Neural cell (in vitro differentiated cells): ENCODE data around the gene EYA3. TPM values are rescaled to one million over a fixed set of nuclear protein-coding genes. Genes with fewer than 3 reads are reported as not detected.

Experiments
- H2AFZ ChIP-seq: fragments of 200-600, 300-800 bp; sonication (generic), shearing (Covaris generic); 2 replicates; pipeline ENCODE4 v1.6.0; 2014; ENCODE audit warnings: low read depth, mild to moderate bottlenecking, antibody characterized with exemption, low read length, moderate library complexity
- H3F3A ChIP-seq: fragments of 200-600 bp; shearing (Covaris generic); 2 replicates; pipeline ENCODE4 v1.6.1; 2016; ENCODE audit warnings: mild to moderate bottlenecking, moderate library complexity, mixed read lengths, antibody characterized with exemption, low read length; ENCODE audit not compliant: insufficient read depth, poor library complexity, severe bottlenecking
- H3K27ac ChIP-seq: fragments of 200-600, 300-800 bp; sonication (generic), shearing (Covaris generic); 2 replicates; pipeline ENCODE4 v1.5.1; 2014; ENCODE audit warnings: mild to moderate bottlenecking, low read length, moderate library complexity
- H3K27me3 ChIP-seq: fragments of 300-800, 200-600 bp; sonication (generic), shearing (Covaris generic); 2 replicates; pipeline ENCODE4 v1.6.0; 2014; ENCODE audit warnings: mild to moderate bottlenecking, low read depth, low read length, moderate library complexity; ENCODE audit not compliant: insufficient read depth
- H3K36me3 ChIP-seq: fragments of 300-800, 200-600 bp; sonication (generic), shearing (Covaris generic); 2 replicates; pipeline ENCODE4 v1.5.1; 2014; ENCODE audit warnings: mild to moderate bottlenecking, antibody characterized with exemption, low read length, moderate library complexity; ENCODE audit not compliant: insufficient read depth
- H3K4me2 ChIP-seq: fragments of 300-800, 200-600 bp; sonication (generic), shearing (Covaris generic); 2 replicates; pipeline ENCODE4 v1.6.0; 2014; ENCODE audit warnings: mild to moderate bottlenecking, low read length
- H3K4me3 ChIP-seq: fragments of 300-800, 200-600 bp; sonication (generic), shearing (Covaris generic); 2 replicates; pipeline ENCODE4 v1.5.1; 2014; ENCODE audit warnings: mild to moderate bottlenecking, low read length, moderate library complexity
- H3K79me2 ChIP-seq: fragments of 200-600 bp; shearing (Covaris generic); replicated peaks from 2 replicates; pipeline ENCODE4 v1.6.0; 2014; ENCODE audit warnings: mild to moderate bottlenecking, low read length, moderate library complexity; ENCODE audit not compliant: insufficient read depth
- H3K9ac ChIP-seq: fragments of 300-800, 200-600 bp; sonication (generic), shearing (Covaris generic); 2 replicates; pipeline ENCODE4 v1.6.1; 2016; ENCODE audit warnings: mild to moderate bottlenecking, low read length, mixed read lengths
- H3K9me2 ChIP-seq: fragments of 200-600 bp; shearing (Covaris generic); 2 replicates; pipeline ENCODE4 v1.6.1; 2016; ENCODE audit warnings: mild to moderate bottlenecking, low read length, mixed read lengths; ENCODE audit not compliant: insufficient read depth
- H3K9me3 ChIP-seq: fragments of 200-600, 300-800 bp; sonication (generic), shearing (Covaris generic); 2 replicates; pipeline ENCODE4 v1.6.1; 2016; ENCODE audit warnings: mild to moderate bottlenecking, mixed run types, low read length, moderate library complexity, mixed read lengths
- H4K20me1 ChIP-seq: fragments of 200-600 bp; shearing (Covaris generic); 2 replicates; pipeline ENCODE4 v1.6.1; 2016; ENCODE audit warnings: mild to moderate bottlenecking, mixed run types; ENCODE audit not compliant: insufficient read depth
- EP300 ChIP-seq: fragments of 450-650 bp; conservative IDR thresholded peaks from 2 replicates; pipeline ENCODE4 v1.6.1; 2014; ENCODE audit warnings: antibody characterized with exemption, mild to moderate bottlenecking, moderate library complexity; ENCODE audit not compliant: poor library complexity, severe bottlenecking
- EZH2 ChIP-seq: fragments of 200-600, 300-800 bp; shearing (Covaris generic), sonication (generic); IDR thresholded peaks from 2 replicates; pipeline ENCODE4 v1.6.1; 2014; ENCODE audit warnings: antibody characterized with exemption, low read length, borderline replicate concordance, mild to moderate bottlenecking; ENCODE audit not compliant: insufficient read depth, poor library complexity, severe bottlenecking
- MXI1 ChIP-seq: fragments of 450-650 bp; conservative IDR thresholded peaks from 2 replicates; pipeline ENCODE4 v1.6.1; 2014; ENCODE audit warnings: antibody characterized with exemption, mild to moderate bottlenecking; ENCODE audit not compliant: poor library complexity, severe bottlenecking
- POLR2AphosphoS5 ChIP-seq: IDR thresholded peaks from 2 replicates; pipeline ENCODE4 v1.6.1; 2012
- RAD21 ChIP-seq: fragments of 450-650 bp; conservative IDR thresholded peaks from 2 replicates; pipeline ENCODE4 v1.6.1; 2014; ENCODE audit warnings: antibody characterized with exemption, mild to moderate bottlenecking, moderate library complexity
- SMC3 ChIP-seq: fragments of 450-650 bp; conservative IDR thresholded peaks from 2 replicates; pipeline ENCODE4 v1.6.1; 2014; ENCODE audit warnings: antibody characterized with exemption, mild to moderate bottlenecking, moderate library complexity; ENCODE audit not compliant: poor library complexity
- TAF1 ChIP-seq: IDR thresholded peaks from 2 replicates; pipeline ENCODE4 v1.6.1; 2012; ENCODE audit warnings: low read depth
- polyA plus RNA-seq: library from polyadenylated mRNA; depleted of rRNA; stranded (reverse); fragments of >200 nt; gene quantifications from 2 replicates; pipeline ENCODE4 v1.2.3, GENCODE V29; 2014
- TF ChIP-seq, protein P1 (sequence below): fragments of 450-650 bp; IDR thresholded peaks from 2 replicates; pipeline ENCODE4 v1.5.1; 2014; ENCODE audit warnings: antibody characterized with exemption, mild to moderate bottlenecking, moderate library complexity; ENCODE audit not compliant: poor library complexity, severe bottlenecking
- TF ChIP-seq, protein P2 (sequence below): IDR thresholded peaks from 2 replicates; pipeline ENCODE4 v1.6.1; 2012; ENCODE audit warnings: borderline replicate concordance

EYA3 gene
- polyA plus RNA-seq, 1 donor from 2014 or later, result 11.2 TPM

DNA sequence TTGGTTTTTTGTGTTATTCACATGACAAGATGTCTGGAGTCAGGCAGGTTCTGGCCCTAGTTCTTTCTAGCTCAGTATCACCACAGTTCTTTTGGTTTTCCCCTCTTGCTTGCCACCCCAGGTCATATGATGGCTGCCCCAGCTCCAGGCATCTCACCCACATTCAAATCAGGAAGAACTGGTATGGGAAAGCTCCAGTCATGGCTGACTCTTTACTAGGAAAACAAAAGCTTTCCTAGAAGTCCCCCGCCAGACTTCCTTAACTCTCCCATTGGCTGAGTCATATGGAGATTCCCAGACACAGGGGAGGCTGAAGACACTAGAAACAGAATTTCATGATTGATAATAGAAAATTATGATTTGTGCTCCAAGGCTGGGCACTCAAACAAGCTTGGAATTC lies 22.1 kb upstream of the EYA3 start:
- Histone ChIP-seq H3K27ac (no peak overlapping the region), H2AFZ (no peak overlapping the region), H3K27me3 (no peaks in the 10 kb centered on the region), H3K9me3 (no peaks in the 10 kb centered on the region), H4K20me1 (no peaks in the 10 kb centered on the region), H3K9me2 (no peaks in the 10 kb centered on the region), H3K79me2 (no peaks in the 10 kb centered on the region), H3K36me3 (no peaks in the 10 kb centered on the region), H3K9ac (no peak overlapping the region), H3K4me3 (no peak overlapping the region), H3K4me2 (no peak overlapping the region), H3F3A (no peaks in the 10 kb centered on the region)
- no peak for TF ChIP-seq MXI1
- TF ChIP-seq SMC3, result no peak
- TF ChIP-seq, protein P1, sequence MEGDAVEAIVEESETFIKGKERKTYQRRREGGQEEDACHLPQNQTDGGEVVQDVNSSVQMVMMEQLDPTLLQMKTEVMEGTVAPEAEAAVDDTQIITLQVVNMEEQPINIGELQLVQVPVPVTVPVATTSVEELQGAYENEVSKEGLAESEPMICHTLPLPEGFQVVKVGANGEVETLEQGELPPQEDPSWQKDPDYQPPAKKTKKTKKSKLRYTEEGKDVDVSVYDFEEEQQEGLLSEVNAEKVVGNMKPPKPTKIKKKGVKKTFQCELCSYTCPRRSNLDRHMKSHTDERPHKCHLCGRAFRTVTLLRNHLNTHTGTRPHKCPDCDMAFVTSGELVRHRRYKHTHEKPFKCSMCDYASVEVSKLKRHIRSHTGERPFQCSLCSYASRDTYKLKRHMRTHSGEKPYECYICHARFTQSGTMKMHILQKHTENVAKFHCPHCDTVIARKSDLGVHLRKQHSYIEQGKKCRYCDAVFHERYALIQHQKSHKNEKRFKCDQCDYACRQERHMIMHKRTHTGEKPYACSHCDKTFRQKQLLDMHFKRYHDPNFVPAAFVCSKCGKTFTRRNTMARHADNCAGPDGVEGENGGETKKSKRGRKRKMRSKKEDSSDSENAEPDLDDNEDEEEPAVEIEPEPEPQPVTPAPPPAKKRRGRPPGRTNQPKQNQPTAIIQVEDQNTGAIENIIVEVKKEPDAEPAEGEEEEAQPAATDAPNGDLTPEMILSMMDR, result no peak
- TF ChIP-seq, protein P2, sequence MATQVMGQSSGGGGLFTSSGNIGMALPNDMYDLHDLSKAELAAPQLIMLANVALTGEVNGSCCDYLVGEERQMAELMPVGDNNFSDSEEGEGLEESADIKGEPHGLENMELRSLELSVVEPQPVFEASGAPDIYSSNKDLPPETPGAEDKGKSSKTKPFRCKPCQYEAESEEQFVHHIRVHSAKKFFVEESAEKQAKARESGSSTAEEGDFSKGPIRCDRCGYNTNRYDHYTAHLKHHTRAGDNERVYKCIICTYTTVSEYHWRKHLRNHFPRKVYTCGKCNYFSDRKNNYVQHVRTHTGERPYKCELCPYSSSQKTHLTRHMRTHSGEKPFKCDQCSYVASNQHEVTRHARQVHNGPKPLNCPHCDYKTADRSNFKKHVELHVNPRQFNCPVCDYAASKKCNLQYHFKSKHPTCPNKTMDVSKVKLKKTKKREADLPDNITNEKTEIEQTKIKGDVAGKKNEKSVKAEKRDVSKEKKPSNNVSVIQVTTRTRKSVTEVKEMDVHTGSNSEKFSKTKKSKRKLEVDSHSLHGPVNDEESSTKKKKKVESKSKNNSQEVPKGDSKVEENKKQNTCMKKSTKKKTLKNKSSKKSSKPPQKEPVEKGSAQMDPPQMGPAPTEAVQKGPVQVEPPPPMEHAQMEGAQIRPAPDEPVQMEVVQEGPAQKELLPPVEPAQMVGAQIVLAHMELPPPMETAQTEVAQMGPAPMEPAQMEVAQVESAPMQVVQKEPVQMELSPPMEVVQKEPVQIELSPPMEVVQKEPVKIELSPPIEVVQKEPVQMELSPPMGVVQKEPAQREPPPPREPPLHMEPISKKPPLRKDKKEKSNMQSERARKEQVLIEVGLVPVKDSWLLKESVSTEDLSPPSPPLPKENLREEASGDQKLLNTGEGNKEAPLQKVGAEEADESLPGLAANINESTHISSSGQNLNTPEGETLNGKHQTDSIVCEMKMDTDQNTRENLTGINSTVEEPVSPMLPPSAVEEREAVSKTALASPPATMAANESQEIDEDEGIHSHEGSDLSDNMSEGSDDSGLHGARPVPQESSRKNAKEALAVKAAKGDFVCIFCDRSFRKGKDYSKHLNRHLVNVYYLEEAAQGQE, result no peak
- no peak for TF ChIP-seq EP300
- no peak for TF ChIP-seq POLR2AphosphoS5
- no peak for TF ChIP-seq RAD21
- TF ChIP-seq EZH2, result no peak
- TF ChIP-seq TAF1, result no peak

DNA sequence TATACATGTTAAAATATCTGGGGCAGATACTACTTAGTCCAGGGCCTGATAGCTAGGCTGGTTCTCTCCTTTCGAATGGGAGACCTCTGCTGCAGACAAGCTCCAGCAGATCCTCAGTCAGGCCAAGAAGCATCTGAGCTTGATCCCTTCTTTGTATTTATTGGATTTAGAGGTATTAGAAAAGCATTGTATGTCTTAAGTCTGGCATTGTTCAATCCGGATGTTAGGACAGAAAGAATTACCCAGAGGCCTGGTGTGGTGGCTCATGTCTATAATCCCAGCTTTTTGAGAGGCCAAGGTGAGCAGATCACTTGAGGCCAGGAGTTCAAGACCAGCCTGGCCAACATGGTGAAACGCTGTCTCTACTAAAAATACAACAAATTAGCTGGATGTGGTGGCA lies 21.2 kb upstream of the EYA3 start:
- Histone ChIP-seq H3K4me3 (no peak overlapping the region), H3K9me3 (no peaks in the 10 kb centered on the region), H3K9ac (no peak overlapping the region), H3K27me3 (no peaks in the 10 kb centered on the region), H3K79me2 (no peaks in the 10 kb centered on the region), H3K27ac (no peak overlapping the region), H4K20me1 (no peaks in the 10 kb centered on the region), H2AFZ (no peak overlapping the region), H3K4me2 (no peak overlapping the region), H3K9me2 (no peaks in the 10 kb centered on the region), H3F3A (no peaks in the 10 kb centered on the region), H3K36me3 (no peaks in the 10 kb centered on the region)
- no peak for TF ChIP-seq SMC3
- no peak for TF ChIP-seq TAF1
- TF ChIP-seq POLR2AphosphoS5, result no peak
- no peak for TF ChIP-seq MXI1
- TF ChIP-seq, protein P1, result no peak
- TF ChIP-seq EP300, result no peak
- TF ChIP-seq RAD21, result no peak
- TF ChIP-seq, protein P2, result no peak
